ENCODE measurements around the gene NGEF.

Gene NGEF

GRCh38 chr2:232850039-232850438 is 163.0 kb downstream of the NGEF start:
- TF ChIP-seq CTCF (IDR thresholded peaks at IDR 0.05; ENCODE audit: insufficient read depth, low read depth, low read length, missing control alignments), result no peak
- no peak for DNase-seq (ENCODE audit: low read depth)
- no peak overlapping the region for H3K4me3 ChIP-seq (ENCODE audit: low read length)

- TF ChIP-seq CTCF (IDR thresholded peaks at IDR 0.05; ENCODE audit: insufficient read depth, low read depth, low read length, missing control alignments), result no peak
- no peak overlapping the region for H3K4me3 ChIP-seq (ENCODE audit: low read length)
- DNase-seq (ENCODE audit: low read depth), result no peak
Observed at GRCh38 chr2:232846055-232846454, 167.0 kb downstream of the NGEF start.

DNA sequence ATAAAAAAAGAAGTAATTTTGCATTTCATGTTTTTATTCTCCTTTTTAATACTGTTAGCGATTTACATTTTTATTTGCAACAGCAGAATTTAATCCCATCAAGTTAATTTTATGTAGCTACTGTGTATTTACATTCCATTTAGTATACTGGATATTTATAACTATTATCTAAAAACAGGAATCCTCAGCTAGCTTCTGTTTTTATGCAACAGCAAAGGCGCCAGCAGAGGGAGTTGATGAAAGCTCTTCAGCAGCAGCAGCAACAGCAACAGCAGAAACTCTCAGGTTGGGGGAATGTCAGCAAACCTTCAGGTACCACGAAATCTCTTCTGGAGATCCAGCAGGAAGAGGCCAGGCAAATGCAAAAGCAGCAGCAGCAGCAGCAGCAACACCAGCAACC is 169.2 kb downstream of the NGEF start:
- no peak overlapping the region for H3K4me3 ChIP-seq (ENCODE audit: low read length)
- DNase-seq (ENCODE audit: low read depth), result no peak
- TF ChIP-seq CTCF (IDR thresholded peaks at IDR 0.05; ENCODE audit: insufficient read depth, low read depth, low read length, missing control alignments), result no peak

- TF ChIP-seq CTCF (IDR thresholded peaks at IDR 0.05; ENCODE audit: insufficient read depth, low read depth, low read length, missing control alignments), result no peak
- DNase-seq (ENCODE audit: low read depth), result no peak
Observed at GRCh38 chr2:232842689-232843088, 170.4 kb downstream of the NGEF start.

DNA sequence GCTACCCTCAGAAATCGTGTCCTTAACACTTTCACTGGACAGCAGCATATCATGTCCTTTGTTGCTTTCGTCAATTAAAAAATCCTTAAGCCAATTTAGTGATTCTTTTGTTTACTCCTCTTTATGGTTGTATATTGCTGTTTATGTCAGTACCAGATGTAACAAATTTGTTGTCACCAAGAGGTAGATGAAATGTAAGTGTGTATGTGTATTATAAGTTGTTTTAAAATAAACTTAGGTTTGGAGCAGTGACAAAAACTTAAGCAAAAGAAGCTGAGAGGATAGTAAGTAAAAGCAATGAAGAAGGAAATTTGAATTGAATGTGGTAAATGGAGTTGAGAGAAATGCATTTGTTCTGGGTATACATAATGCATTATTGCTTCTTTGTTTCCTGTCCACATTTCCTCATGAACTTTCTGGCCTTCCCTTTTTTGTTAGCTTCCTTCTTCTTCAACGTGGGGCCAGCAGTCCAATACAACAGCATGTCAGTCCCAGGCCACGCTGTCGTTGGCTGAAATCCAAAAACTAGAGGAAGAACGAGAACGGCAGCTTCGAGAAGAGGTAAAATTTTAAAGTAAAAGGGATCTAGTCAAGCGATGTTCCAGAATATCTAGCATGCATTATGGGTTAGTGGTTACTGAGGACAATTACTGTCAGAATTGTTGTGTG is 173.5 kb downstream of the NGEF start:
- no peak for DNase-seq (ENCODE audit: low read depth)

More at GRCh38 chr2:232842689-232843088, 170.4 kb downstream of the NGEF start:
- H3K4me3 ChIP-seq (ENCODE audit: low read length), result no peak overlapping the region

GRCh38 chr2:232838406-232838874 is 174.6 kb downstream of the NGEF start:
- no peak overlapping the region for H3K4me3 ChIP-seq (ENCODE audit: low read length)
- peak; percentile 24 for DNase-seq (ENCODE audit: low read depth)
- no peak for TF ChIP-seq CTCF (IDR thresholded peaks at IDR 0.05; ENCODE audit: insufficient read depth, low read depth, low read length, missing control alignments)

More for the DNA sequence above, 173.5 kb downstream of the NGEF start:
- no peak overlapping the region for H3K4me3 ChIP-seq (ENCODE audit: low read length)
- TF ChIP-seq CTCF (IDR thresholded peaks at IDR 0.05; ENCODE audit: insufficient read depth, low read depth, low read length, missing control alignments), result no peak

DNA sequence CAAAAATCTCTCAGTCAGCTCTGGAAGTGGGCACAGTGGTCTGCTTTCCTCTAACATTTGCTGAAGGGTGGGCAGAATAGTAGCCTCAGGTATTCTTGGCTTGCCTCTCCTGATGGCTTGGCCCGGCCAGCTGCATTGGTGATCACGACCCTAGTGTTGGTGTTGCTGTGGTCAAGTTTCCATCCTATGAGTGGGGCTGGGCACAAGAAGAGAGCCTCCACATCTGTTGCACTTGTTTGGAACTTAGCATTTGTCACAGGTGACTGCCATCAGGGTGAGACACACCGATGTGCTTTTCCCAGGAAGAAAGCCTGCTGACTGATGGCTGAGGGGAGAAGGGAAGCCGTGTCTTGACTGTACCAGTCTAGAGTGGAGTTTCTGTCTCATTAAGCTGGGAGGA is 176.1 kb downstream of the NGEF start:
- DNase-seq (ENCODE audit: low read depth), result no peak
- no peak overlapping the region for H3K4me3 ChIP-seq (ENCODE audit: low read length)
- TF ChIP-seq CTCF (IDR thresholded peaks at IDR 0.05; ENCODE audit: insufficient read depth, low read depth, low read length, missing control alignments), result no peak
